SK-N-SH (cell line): ENCODE measurements around the gene MSN. TPM values are rescaled to one million over a fixed set of nuclear protein-coding genes. Genes with fewer than 3 reads are reported as not detected.
A peak's percentile ranks its signal among the peaks of the same experiment; 100 is the strongest.

Source experiments
- CTCF ChIA-PET: fragments of 300-600, 350-600 bp; formaldehyde crosslinking; extraction: SDS; loops from one replicate; lab custom pipeline; 2021; lab: Yijun Ruan, JAX
- POLR2A ChIA-PET: fragments of 350-600 bp; sonication (Branson Sonifier 250); formaldehyde crosslinking; extraction: SDS; loops from one replicate; lab custom pipeline; 2020; ENCODE audit warnings: antibody characterized with exemption, inconsistent platforms; lab: Yijun Ruan, JAX
- DNase-seq: peaks from one replicate; pipeline ENCODE4 v3.0.0; 2012
- H2AFZ ChIP-seq: fragments of 200-600 bp; sonication (generic); 2 replicates; pipeline ENCODE4 v1.8.1; 2016; ENCODE audit warnings: antibody characterized with exemption, mild to moderate bottlenecking, low read depth
- H3F3A ChIP-seq: fragments of 200-600 bp; sonication (generic); replicated peaks from 2 replicates; pipeline ENCODE3; 2016; ENCODE audit warnings: antibody characterized with exemption, mild to moderate bottlenecking; ENCODE audit not compliant: insufficient read depth
- H3K27ac ChIP-seq, 2 experiments: fragments of 200-500 bp in 1 of 2; fragments of 200-600 bp in 1 of 2; sonication (Bioruptor generic) in 1 of 2; sonication (generic), shearing (Covaris generic) in 1 of 2; 2 replicates each; pipeline versions ENCODE4 v1.5.1 to v1.6.1; 2014 to 2016; ENCODE audit warnings: low read depth in 2 of 2, inconsistent platforms in 1 of 2, low read length in 1 of 2, mild to moderate bottlenecking in 1 of 2, mixed read lengths in 1 of 2
- H3K27me3 ChIP-seq: fragments of 200-600 bp; sonication (generic), shearing (Covaris generic); 2 replicates; pipeline ENCODE4 v1.6.1; 2016; ENCODE audit warnings: mixed run types; ENCODE audit not compliant: insufficient read depth
- H3K36me3 ChIP-seq, 2 experiments: fragments of 200-500 bp in 1 of 2; fragments of 200-600 bp in 1 of 2; sonication (Bioruptor generic) in 1 of 2; sonication (generic) in 1 of 2; replicated peaks in 1 of 2; 2 replicates each; pipeline versions ENCODE3 to v1.5.1; 2014 to 2016; ENCODE audit warnings: low read length in 1 of 2, mild to moderate bottlenecking in 1 of 2; ENCODE audit not compliant: insufficient read depth in 2 of 2, control insufficient read depth in 1 of 2
- H3K4me1 ChIP-seq, 2 experiments: fragments of 200-500 bp in 1 of 2; fragments of 200-600 bp in 1 of 2; sonication (Bioruptor generic) in 1 of 2; sonication (generic), shearing (Covaris generic) in 1 of 2; 2 replicates each; pipeline versions ENCODE4 v1.5.1 to v1.6.1; 2014 to 2016; ENCODE audit warnings: low read depth in 1 of 2, low read length in 1 of 2, mixed run types in 1 of 2; ENCODE audit not compliant: insufficient read depth in 2 of 2, control insufficient read depth in 1 of 2
- H3K4me2 ChIP-seq: fragments of 200-600 bp; sonication (generic), shearing (Covaris generic); 2 replicates; pipeline ENCODE4 v1.6.1; 2017; ENCODE audit warnings: mixed run types
- H3K4me3 ChIP-seq, 2 experiments: fragments of 200-500 bp in 1 of 2; fragments of 200-600 bp in 1 of 2; sonication (Bioruptor generic) in 1 of 2; sonication (generic), shearing (Covaris generic) in 1 of 2; 2 replicates each; pipeline versions ENCODE4 v1.5.1 to v1.8.1; 2014 to 2016; ENCODE audit warnings: low read depth in 2 of 2, inconsistent platforms in 1 of 2, low read length in 1 of 2, mild to moderate bottlenecking in 1 of 2, mixed read lengths in 1 of 2, moderate library complexity in 1 of 2
- H3K79me2 ChIP-seq: fragments of 200-600 bp; sonication (generic); 2 replicates; pipeline ENCODE4 v1.8.1; 2017; ENCODE audit warnings: mild to moderate bottlenecking; ENCODE audit not compliant: insufficient read depth
- H3K9ac ChIP-seq: fragments of 200-600 bp; sonication (generic); 2 replicates; pipeline ENCODE4 v1.6.1; 2017; ENCODE audit warnings: mixed run types
- H3K9me2 ChIP-seq: fragments of 200-600 bp; sonication (generic); 2 replicates; pipeline ENCODE4 v1.6.1; 2017; ENCODE audit warnings: mixed run types
- H3K9me3 ChIP-seq: fragments of 200-600 bp; sonication (generic); 2 replicates; pipeline ENCODE4 v1.6.1; 2017; ENCODE audit warnings: mixed run types, mild to moderate bottlenecking, moderate library complexity
- H4K20me1 ChIP-seq: fragments of 200-600 bp; sonication (generic); 2 replicates; pipeline ENCODE4 v1.6.1; 2017; ENCODE audit warnings: mild to moderate bottlenecking, mixed run types; ENCODE audit not compliant: insufficient read depth
- ELF1 ChIP-seq: IDR thresholded peaks from 2 replicates; pipeline ENCODE4 v1.4.0; 2012
- EZH2phosphoT487 ChIP-seq: fragments of 200-600 bp; sonication (generic); IDR thresholded peaks from 2 replicates; pipeline ENCODE4 v1.6.1; 2017; ENCODE audit warnings: low read depth, mixed run types, mild to moderate bottlenecking, antibody characterized with exemption, moderate library complexity, borderline replicate concordance
- FOSL2 ChIP-seq: IDR thresholded peaks from 2 replicates; pipeline ENCODE4 v1.4.0; 2012; ENCODE audit warnings: low read depth, mild to moderate bottlenecking, moderate library complexity, borderline replicate concordance
- FOXJ3 ChIP-seq: sonication (generic); formaldehyde crosslinking; IDR thresholded peaks from 2 replicates; pipeline ENCODE4 v1.5.1; 2020; ENCODE audit warnings: mild to moderate bottlenecking, missing genetic modification reagents
- FOXM1 ChIP-seq: IDR thresholded peaks from 2 replicates; pipeline ENCODE4 v1.4.0; 2012; ENCODE audit warnings: low read depth, mild to moderate bottlenecking
- GABPA ChIP-seq: IDR thresholded peaks from 2 replicates; pipeline ENCODE4 v1.4.0; 2012; ENCODE audit warnings: low read depth, mild to moderate bottlenecking
- IRF3 ChIP-seq: fragments of 150-350 bp; IDR thresholded peaks from 2 replicates; pipeline ENCODE4 v1.6.1; 2016; ENCODE audit warnings: mild to moderate bottlenecking, low read depth, low read length
- JUND ChIP-seq: IDR thresholded peaks from 2 replicates; pipeline ENCODE4 v1.4.0; 2012
- MXI1 ChIP-seq: IDR thresholded peaks from 2 replicates; pipeline ENCODE4 v1.6.1; 2012; ENCODE audit warnings: mild to moderate bottlenecking, low read depth, low read length, improper control_type of control experiment
- NFIC ChIP-seq: IDR thresholded peaks from 2 replicates; pipeline ENCODE4 v1.4.0; 2012; ENCODE audit warnings: borderline replicate concordance
- NRF1 ChIP-seq: IDR thresholded peaks from 2 replicates; pipeline ENCODE4 v1.6.1; 2012; ENCODE audit warnings: low read depth, mild to moderate bottlenecking, low read length
- RCOR1 ChIP-seq: fragments of 150-350 bp; IDR thresholded peaks from 2 replicates; pipeline ENCODE4 v1.6.1; 2017; ENCODE audit warnings: antibody characterized with exemption, low read length
- SIN3A ChIP-seq: IDR thresholded peaks from 2 replicates; pipeline ENCODE4 v1.6.1; 2012; ENCODE audit warnings: low read depth, mild to moderate bottlenecking, low read length, moderate library complexity, borderline replicate concordance
- TAF1 ChIP-seq: IDR thresholded peaks from 2 replicates; pipeline ENCODE4 v1.6.1; 2012; ENCODE audit warnings: low read depth, mild to moderate bottlenecking, low read length, moderate library complexity, borderline replicate concordance
- TCF12 ChIP-seq: IDR thresholded peaks from 2 replicates; pipeline ENCODE4 v1.4.0; 2012
- USF2 ChIP-seq: fragments of 150-350 bp; IDR thresholded peaks from 2 replicates; pipeline ENCODE4 v1.6.1; 2017; ENCODE audit warnings: antibody characterized with exemption, low read length, low read depth, borderline replicate concordance
- WGBS: methylation state at CpG from one replicate; pipeline ENCODE4 v1.1.6; 2017; ENCODE audit warnings: low lambda C conversion rate; 5-methylcytosine and 5-hydroxymethylcytosine counted together
- polyA plus RNA-seq, 3 experiments: library from polyadenylated mRNA; depleted of rRNA; stranded (reverse); fragments of >200 nt; gene quantifications; 2 replicates each; pipeline ENCODE4 v1.2.3, GENCODE V29; 2012
- TF ChIP-seq, protein P1 (sequence below): IDR thresholded peaks from 2 replicates; pipeline ENCODE4; 2012
- TF ChIP-seq, protein P2 (sequence below): IDR thresholded peaks from 2 replicates; pipeline ENCODE4 v1.4.0; 2012; ENCODE audit warnings: low read depth, borderline replicate concordance

Gene MSN
- polyA plus RNA-seq, 1 of the 3 experiments (the other 2 are of a cell fraction), result 189 TPM

DNA sequence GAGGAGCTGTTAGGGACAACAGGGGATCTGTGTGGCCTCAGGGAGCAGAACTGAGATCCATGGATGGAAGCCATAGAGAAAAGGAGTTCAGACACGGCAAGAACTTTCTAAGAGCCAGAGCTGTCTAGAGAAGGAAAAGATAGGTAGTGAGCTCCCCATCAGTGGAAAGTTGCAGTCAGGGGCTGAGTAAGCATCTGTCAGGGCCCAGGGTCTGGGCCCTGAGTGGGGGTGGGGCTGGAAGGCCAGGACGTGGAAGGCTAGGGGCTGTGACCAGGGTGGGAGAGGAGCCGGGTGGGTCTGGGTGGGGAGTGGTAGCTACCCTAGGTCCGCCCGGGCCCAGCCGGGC lies 324 bp upstream of the MSN start:
- H3K9me2 ChIP-seq, result no peaks in the 10 kb centered on the region
- peaks cover 0 to 7% of the 10 kb centered on the region in 2 experiments; a peak in 2 of 4 replicates for H3K4me1 ChIP-seq
- no peak overlapping the region for H3K9ac ChIP-seq
- CTCF ChIA-PET, result interaction anchor here (0.6 kb wide), 1 partner anchor 688 kb away, joined by 3 read pairs; no protein-coding TSS in a partner anchor
- H3K79me2 ChIP-seq, result peaks cover 46% of the 10 kb centered on the region
- no peak overlapping the region for H2AFZ ChIP-seq
- DNase-seq, result peak; percentile 42
- POLR2A ChIA-PET, result no interaction called here
- H3K4me2 ChIP-seq, result no peak overlapping the region
- no peaks in the 10 kb centered on the region for H3K27me3 ChIP-seq
- no peak overlapping the region for H3K4me3 ChIP-seq
- H3F3A ChIP-seq, result peaks cover 4% of the 10 kb centered on the region
- peaks cover 9% of the 10 kb centered on the region for H4K20me1 ChIP-seq
- H3K9me3 ChIP-seq, result no peaks in the 10 kb centered on the region
- no peaks in the 10 kb centered on the region for H3K36me3 ChIP-seq
- 10% methylated on average over 1 of the region's 6 CpGs for WGBS
- TF ChIP-seq EZH2phosphoT487 (no peak), RCOR1 (no peak)
- H3K27ac ChIP-seq, result peak overlapping the region in 1 of 2 experiments; percentile 20; a peak in 1 of 4 replicates

GRCh38 chrX:65668377-65669310 lies 1.2 kb downstream of the MSN start:
- Histone ChIP-seq H3F3A (peaks cover 4% of the 10 kb centered on the region), H3K27ac (peak overlapping the region; percentile 64 to 87), H3K9ac (peak overlapping the region; percentile 91), H4K20me1 (peaks cover 24% of the 10 kb centered on the region), H3K27me3 (no peaks in the 10 kb centered on the region), H3K4me1 (peaks cover 0 to 7% of the 10 kb centered on the region in 2 experiments; a peak in 2 of 4 replicates), H3K4me3 (peak overlapping the region; percentile 58 to 71), H3K9me2 (no peaks in the 10 kb centered on the region), H3K9me3 (no peaks in the 10 kb centered on the region), H3K4me2 (peak overlapping the region; percentile 71), H2AFZ (no peak overlapping the region), H3K36me3 (no peaks in the 10 kb centered on the region), H3K79me2 (peaks cover 61% of the 10 kb centered on the region)
- ChIA-PET CTCF (no interaction called here), POLR2A (no interaction called here)
- 2% methylated on average over 13 of the region's 13 CpGs for WGBS
- TF ChIP-seq TAF1, result peak; percentile 47; the same call in 1 of the 2 replicates
- TF ChIP-seq ELF1, result no peak
- 0 out of 2 replicates have a peak, but pooled peaks have one; percentile 26 for TF ChIP-seq GABPA
- TF ChIP-seq TCF12, result 0 out of 2 replicates have a peak, but pooled peaks have one; percentile 11
- DNase-seq, result peak; percentile 27

- Histone ChIP-seq H3K9me2 (no peaks in the 10 kb centered on the region), H3K27ac (peak overlapping the region in 1 of 2 experiments; percentile 63; a peak in 2 of 4 replicates), H2AFZ (no peak overlapping the region), H3K27me3 (no peaks in the 10 kb centered on the region), H3K9ac (peak overlapping the region; percentile 26; the same call in 1 of the 2 replicates), H3K9me3 (no peaks in the 10 kb centered on the region), H3K4me3 (peak overlapping the region in 1 of 2 experiments; percentile 33; a peak in 1 of 4 replicates), H3K79me2 (peaks cover 87% of the 10 kb centered on the region), H3K36me3 (no peaks in the 10 kb centered on the region), H3K4me1 (peaks cover 0 to 7% of the 10 kb centered on the region in 2 experiments; a peak in 2 of 4 replicates), H4K20me1 (peaks cover 46% of the 10 kb centered on the region), H3K4me2 (peak overlapping the region; percentile 61), H3F3A (peaks cover 10% of the 10 kb centered on the region)
- WGBS, result 15% methylated on average over 3 of the region's 3 CpGs
- ChIA-PET CTCF (no interaction called here), POLR2A (no interaction called here)
- DNase-seq, result no peak
- TF ChIP-seq SIN3A, result no peak
- TF ChIP-seq, protein P1, sequence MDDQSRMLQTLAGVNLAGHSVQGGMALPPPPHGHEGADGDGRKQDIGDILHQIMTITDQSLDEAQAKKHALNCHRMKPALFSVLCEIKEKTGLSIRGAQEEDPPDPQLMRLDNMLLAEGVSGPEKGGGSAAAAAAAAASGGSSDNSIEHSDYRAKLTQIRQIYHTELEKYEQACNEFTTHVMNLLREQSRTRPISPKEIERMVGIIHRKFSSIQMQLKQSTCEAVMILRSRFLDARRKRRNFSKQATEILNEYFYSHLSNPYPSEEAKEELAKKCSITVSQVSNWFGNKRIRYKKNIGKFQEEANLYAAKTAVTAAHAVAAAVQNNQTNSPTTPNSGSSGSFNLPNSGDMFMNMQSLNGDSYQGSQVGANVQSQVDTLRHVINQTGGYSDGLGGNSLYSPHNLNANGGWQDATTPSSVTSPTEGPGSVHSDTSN, result no peak
- TF ChIP-seq FOXM1, result no peak
- TF ChIP-seq NRF1, result no peak
- no peak for TF ChIP-seq USF2
- TF ChIP-seq FOXJ3 (CRISPR knock-in tag), result no peak
- no peak for TF ChIP-seq MXI1
- no peak for TF ChIP-seq FOSL2
- TF ChIP-seq NFIC, result no peak
- no peak for TF ChIP-seq JUND
- TF ChIP-seq RCOR1, result no peak
- TF ChIP-seq, protein P2, sequence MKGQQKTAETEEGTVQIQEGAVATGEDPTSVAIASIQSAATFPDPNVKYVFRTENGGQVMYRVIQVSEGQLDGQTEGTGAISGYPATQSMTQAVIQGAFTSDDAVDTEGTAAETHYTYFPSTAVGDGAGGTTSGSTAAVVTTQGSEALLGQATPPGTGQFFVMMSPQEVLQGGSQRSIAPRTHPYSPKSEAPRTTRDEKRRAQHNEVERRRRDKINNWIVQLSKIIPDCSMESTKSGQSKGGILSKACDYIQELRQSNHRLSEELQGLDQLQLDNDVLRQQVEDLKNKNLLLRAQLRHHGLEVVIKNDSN, result no peak
- no peak for TF ChIP-seq IRF3
These were observed 3.8 kb downstream of the MSN start for GRCh38 chrX:65671286-65671685.
